ENCODE measurements around the gene ADAM19. TPM values are rescaled to one million over a fixed set of nuclear protein-coding genes. Genes with fewer than 3 reads are reported as not detected.

Gene ADAM19
- polyA plus RNA-seq, 1 of the 3 experiments (the other 2 are of a cell fraction): 46.9 TPM

DNA sequence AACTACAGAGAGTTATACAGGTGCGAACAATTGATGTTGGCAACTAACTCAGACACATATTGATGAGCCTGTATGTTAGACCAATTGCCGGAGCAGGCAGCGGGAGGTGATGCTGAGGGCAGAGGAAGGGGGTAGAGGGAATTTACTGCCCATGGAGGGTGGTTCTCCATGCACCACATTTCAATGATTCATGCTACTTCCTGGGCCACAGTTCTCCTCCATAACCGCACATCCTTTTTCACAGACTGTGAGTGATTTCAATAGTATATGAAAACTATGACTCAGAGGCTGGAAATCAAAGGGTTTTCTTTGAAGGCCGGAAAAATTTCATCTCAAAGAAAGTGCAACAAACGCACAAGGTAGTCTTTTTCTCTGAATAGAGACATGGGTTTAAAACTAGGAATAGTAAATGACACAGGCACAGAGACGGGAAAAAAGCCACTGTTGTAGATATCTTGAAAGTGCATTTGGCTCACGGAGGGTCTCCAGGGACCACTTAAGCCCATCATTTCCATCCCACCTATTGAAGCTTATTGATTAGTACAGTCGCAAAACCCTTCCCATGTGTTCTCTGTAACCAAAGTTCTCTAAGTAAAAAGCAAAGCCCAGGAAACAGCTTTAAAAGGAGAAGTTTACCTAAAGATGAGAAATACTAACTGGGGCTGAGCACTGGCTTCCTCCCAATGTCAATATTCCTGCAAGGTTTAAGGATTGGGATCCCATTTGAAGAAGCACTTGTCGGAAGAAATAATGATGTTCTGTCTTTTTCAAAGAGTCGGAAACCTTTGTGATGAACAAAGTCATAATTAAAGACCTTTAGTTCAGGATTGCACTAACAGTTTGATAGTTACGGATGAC is 28.0 kb upstream of the ADAM19 start (continued):
- TF ChIP-seq, protein P1, sequence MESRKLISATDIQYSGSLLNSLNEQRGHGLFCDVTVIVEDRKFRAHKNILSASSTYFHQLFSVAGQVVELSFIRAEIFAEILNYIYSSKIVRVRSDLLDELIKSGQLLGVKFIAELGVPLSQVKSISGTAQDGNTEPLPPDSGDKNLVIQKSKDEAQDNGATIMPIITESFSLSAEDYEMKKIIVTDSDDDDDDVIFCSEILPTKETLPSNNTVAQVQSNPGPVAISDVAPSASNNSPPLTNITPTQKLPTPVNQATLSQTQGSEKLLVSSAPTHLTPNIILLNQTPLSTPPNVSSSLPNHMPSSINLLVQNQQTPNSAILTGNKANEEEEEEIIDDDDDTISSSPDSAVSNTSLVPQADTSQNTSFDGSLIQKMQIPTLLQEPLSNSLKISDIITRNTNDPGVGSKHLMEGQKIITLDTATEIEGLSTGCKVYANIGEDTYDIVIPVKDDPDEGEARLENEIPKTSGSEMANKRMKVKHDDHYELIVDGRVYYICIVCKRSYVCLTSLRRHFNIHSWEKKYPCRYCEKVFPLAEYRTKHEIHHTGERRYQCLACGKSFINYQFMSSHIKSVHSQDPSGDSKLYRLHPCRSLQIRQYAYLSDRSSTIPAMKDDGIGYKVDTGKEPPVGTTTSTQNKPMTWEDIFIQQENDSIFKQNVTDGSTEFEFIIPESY (IDR thresholded peaks at IDR 0.05; ENCODE audit: borderline replicate concordance, low read depth): peak; percentile 52; the same call in 1 of the 2 replicates
- TF ChIP-seq SIN3A (IDR thresholded peaks at IDR 0.05; ENCODE audit: borderline replicate concordance, low read depth, low read length): 0 out of 2 replicates have a peak, but pooled peaks have one; percentile 48

DNA sequence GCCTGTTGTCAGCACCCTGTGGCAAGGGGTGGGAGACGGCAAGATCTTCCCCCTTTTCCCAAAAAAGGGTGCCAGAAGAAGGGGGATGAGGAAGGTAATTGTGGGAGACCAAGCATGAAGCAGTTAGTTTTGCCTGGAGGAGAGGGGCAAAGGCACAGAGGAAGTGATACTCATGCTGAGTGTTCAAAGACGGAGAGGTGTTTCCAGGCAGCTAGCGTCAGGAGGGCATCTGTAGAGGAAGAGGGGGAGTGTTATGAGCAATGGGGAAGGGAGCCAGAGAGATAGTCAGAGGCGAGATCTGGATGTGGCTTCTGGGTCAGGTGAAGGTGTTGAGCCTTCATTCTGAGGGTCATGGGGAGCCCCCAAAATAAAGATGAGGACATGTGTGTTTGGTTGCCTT is 26.9 kb upstream of the ADAM19 start:
- Histone ChIP-seq H3K79me2 (ENCODE audit: insufficient read depth) (no peaks in the 10 kb centered on the region), H3K9me2 (no peaks in the 10 kb centered on the region), H3K9ac (peak overlapping the region; percentile 40; the same call in 1 of the 2 replicates), H4K20me1 (ENCODE audit: insufficient read depth) (no peaks in the 10 kb centered on the region), H3K4me2 (peak overlapping the region; percentile 76; the same call in 1 of the 2 replicates), H2AFZ (ENCODE audit: low read depth) (peak overlapping the region; percentile 56), H3F3A (replicated peaks; ENCODE audit: insufficient read depth) (peaks cover 42% of the 10 kb centered on the region), H3K27ac (ENCODE audit: low read depth in 2 of 2, low read length in 1 of 2) (peak overlapping the region in 1 of 2 experiments; percentile 98; a peak in 2 of 4 replicates), H3K9me3 (no peaks in the 10 kb centered on the region), H3K4me1 (ENCODE audit: control insufficient read depth in 1 of 2, insufficient read depth in 2 of 2, low read depth in 1 of 2, low read length in 1 of 2) (peaks cover 0 to 33% of the 10 kb centered on the region in 2 experiments; a peak in 2 of 4 replicates), H3K27me3 (ENCODE audit: insufficient read depth) (no peaks in the 10 kb centered on the region), H3K4me3 (ENCODE audit: low read depth in 2 of 2, low read length in 1 of 2) (no peak overlapping the region), H3K36me3 (replicated peaks in 1 of 2; ENCODE audit: control insufficient read depth in 1 of 2, insufficient read depth in 2 of 2, low read length in 1 of 2) (no peaks in the 10 kb centered on the region)
- POLR2A ChIA-PET: interaction anchor here (0.6 kb wide), 1 partner anchor 11 kb away, joined by 3 read pairs; no protein-coding TSS in a partner anchor
- CTCF ChIA-PET: no interaction called here
- DNase-seq: no peak
- WGBS (ENCODE audit: low lambda C conversion rate): 54% methylated on average over 4 of the region's 4 CpGs
- TF ChIP-seq FOXJ3 (CRISPR knock-in tag; IDR thresholded peaks at IDR 0.05) (no peak), NFIC (IDR thresholded peaks at IDR 0.05; ENCODE audit: borderline replicate concordance) (peak; percentile 3; the same call in 1 of the 2 replicates), EP300 (IDR thresholded peaks at IDR 0.05; ENCODE audit: borderline replicate concordance in 1 of 2, low read depth in 1 of 2, low read length in 1 of 2) (0 out of 4 replicates have a peak, but pooled peaks of 1 of the 2 experiments have one; percentile 10), TCF12 (IDR thresholded peaks at IDR 0.05) (peak; percentile 27; the same call in 1 of the 2 replicates), EZH2phosphoT487 (IDR thresholded peaks at IDR 0.05; ENCODE audit: borderline replicate concordance, low read depth) (no peak)
- TF ChIP-seq, protein P2, sequence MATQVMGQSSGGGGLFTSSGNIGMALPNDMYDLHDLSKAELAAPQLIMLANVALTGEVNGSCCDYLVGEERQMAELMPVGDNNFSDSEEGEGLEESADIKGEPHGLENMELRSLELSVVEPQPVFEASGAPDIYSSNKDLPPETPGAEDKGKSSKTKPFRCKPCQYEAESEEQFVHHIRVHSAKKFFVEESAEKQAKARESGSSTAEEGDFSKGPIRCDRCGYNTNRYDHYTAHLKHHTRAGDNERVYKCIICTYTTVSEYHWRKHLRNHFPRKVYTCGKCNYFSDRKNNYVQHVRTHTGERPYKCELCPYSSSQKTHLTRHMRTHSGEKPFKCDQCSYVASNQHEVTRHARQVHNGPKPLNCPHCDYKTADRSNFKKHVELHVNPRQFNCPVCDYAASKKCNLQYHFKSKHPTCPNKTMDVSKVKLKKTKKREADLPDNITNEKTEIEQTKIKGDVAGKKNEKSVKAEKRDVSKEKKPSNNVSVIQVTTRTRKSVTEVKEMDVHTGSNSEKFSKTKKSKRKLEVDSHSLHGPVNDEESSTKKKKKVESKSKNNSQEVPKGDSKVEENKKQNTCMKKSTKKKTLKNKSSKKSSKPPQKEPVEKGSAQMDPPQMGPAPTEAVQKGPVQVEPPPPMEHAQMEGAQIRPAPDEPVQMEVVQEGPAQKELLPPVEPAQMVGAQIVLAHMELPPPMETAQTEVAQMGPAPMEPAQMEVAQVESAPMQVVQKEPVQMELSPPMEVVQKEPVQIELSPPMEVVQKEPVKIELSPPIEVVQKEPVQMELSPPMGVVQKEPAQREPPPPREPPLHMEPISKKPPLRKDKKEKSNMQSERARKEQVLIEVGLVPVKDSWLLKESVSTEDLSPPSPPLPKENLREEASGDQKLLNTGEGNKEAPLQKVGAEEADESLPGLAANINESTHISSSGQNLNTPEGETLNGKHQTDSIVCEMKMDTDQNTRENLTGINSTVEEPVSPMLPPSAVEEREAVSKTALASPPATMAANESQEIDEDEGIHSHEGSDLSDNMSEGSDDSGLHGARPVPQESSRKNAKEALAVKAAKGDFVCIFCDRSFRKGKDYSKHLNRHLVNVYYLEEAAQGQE (IDR thresholded peaks at IDR 0.05; ENCODE audit: low read depth, low read length): no peak

Measured in SK-N-SH (cell line).